ENCODE results near the gene EPHB1.
"Not testable (repeated sequence)": the region's sequence is repeated elsewhere in the genome, so short reads cannot be mapped to it uniquely, and the experiment has no call there.

Gene EPHB1

DNA sequence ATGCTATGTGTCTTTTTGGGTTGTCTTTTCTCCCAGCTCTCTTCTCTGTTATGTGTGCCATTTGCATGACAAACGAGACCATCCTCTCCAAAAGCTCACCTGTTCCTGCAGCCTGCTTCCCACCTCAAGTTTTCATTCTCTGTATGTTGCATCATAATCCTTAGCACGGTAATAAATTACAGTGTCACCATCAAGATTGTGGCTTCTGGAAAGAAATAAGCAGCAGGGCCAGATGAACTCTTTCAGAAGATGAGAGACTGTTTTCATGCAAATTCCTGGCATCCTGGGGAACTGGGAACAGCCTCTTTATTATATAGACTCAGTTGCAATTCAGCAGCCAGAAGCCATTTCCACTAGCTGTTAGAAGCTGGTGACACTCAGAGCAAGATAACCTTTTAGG is 436.7 kb downstream of the EPHB1 start:
- Histone ChIP-seq H3K4me3 (no peak overlapping the region), H3K9me3 (peaks cover 15% of the 10 kb centered on the region), H3K4me2 (no peak overlapping the region), H3K9ac (no peak overlapping the region), H4K20me1 (no peaks in the 10 kb centered on the region), H3K27me3 (no peaks in the 10 kb centered on the region), H3K36me3 (no peaks in the 10 kb centered on the region), H3K4me1 (peaks cover under 1% of the 10 kb centered on the region; the same call in 1 of the 2 replicates), H3K27ac (no peak overlapping the region)
- TF ChIP-seq Cebpa-rat (IDR thresholded peaks at IDR 0.05), result no peak

DNA sequence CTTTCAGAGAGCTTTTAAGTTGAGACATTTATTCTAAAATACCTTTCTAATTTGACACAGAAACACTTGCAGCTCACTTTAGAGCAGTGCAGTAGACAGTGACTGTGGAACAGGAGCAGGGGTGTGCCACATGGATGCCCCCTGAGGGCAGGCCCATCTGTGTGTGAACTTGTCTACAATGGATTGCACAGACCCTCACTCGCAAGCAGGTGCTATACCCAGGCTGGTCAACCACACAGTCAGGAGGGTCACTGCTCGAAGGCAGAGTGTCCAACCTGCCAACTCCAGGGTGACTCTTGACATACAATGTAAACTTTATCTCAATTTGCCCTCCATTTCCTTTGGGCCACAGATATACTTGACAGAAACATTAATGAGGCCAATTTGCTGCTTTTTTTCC is 437.2 kb downstream of the EPHB1 start:
- no peak overlapping the region for H3K4me2 ChIP-seq
- peaks cover 15% of the 10 kb centered on the region for H3K9me3 ChIP-seq
- TF ChIP-seq Cebpa-rat (IDR thresholded peaks at IDR 0.05), result no peak
- H3K27ac ChIP-seq, result no peak overlapping the region
- H3K36me3 ChIP-seq, result no peaks in the 10 kb centered on the region
- H3K4me3 ChIP-seq, result no peak overlapping the region
- H4K20me1 ChIP-seq, result no peaks in the 10 kb centered on the region
- no peaks in the 10 kb centered on the region for H3K27me3 ChIP-seq
- H3K9ac ChIP-seq, result no peak overlapping the region
- no peaks in the 10 kb centered on the region for H3K4me1 ChIP-seq

DNA sequence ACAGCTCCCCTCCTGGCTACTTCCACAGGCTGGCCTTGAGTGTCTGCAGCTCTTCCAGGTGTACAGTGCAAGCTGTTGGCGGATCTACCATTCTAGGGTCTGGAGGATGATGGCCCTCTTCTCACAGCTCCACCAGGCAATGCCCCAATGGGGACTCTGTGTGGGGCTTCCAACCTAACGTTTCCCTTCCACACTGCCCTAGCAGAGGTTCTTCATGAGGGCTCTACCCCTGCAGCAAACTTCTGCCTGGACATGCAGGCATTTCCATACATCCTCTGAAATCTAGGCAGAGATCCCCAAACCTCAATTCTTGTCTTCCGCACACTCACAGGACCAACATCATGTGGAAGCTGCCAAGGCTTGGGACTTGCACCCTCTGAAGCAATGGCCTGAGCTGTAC is 438.4 kb downstream of the EPHB1 start:
- H3K9ac ChIP-seq, H3K4me1 ChIP-seq, H3K27me3 ChIP-seq, H4K20me1 ChIP-seq, H3K36me3 ChIP-seq, H3K4me3 ChIP-seq, H3K4me2 ChIP-seq, H3K27ac ChIP-seq: not testable (repeated sequence)
- H3K9me3 ChIP-seq, result peaks cover 15% of the 10 kb centered on the region

DNA sequence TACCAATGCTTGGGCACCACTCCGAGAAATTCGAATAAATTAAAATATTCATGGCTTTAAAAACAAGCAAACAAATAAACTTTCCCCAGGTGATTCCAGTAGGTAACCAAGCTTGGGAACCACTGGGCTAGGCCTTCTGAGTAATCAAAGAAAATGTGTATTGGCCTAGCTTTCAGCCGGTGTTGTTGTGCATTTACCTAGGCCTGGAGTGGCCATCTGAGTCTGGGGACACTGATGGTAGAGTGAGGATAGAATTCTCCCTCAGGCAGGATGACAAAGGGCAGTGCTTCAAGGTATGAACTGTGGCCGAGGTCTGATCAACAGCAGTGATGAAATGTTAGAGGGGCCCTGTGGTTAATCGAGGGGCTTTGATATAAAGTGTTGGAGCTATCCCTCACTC is 440.5 kb downstream of the EPHB1 start:
- no peak overlapping the region for H3K9ac ChIP-seq
- H3K4me2 ChIP-seq, result no peak overlapping the region
- no peaks in the 10 kb centered on the region for H3K36me3 ChIP-seq
- H3K9me3 ChIP-seq, result peaks cover 15% of the 10 kb centered on the region
- no peak overlapping the region for H3K27ac ChIP-seq
- H3K4me1 ChIP-seq, result no peaks in the 10 kb centered on the region
- no peaks in the 10 kb centered on the region for H4K20me1 ChIP-seq
- H3K4me3 ChIP-seq, result no peak overlapping the region
- H3K27me3 ChIP-seq, result no peaks in the 10 kb centered on the region
- TF ChIP-seq Cebpa-rat (IDR thresholded peaks at IDR 0.05), result no peak

DNA sequence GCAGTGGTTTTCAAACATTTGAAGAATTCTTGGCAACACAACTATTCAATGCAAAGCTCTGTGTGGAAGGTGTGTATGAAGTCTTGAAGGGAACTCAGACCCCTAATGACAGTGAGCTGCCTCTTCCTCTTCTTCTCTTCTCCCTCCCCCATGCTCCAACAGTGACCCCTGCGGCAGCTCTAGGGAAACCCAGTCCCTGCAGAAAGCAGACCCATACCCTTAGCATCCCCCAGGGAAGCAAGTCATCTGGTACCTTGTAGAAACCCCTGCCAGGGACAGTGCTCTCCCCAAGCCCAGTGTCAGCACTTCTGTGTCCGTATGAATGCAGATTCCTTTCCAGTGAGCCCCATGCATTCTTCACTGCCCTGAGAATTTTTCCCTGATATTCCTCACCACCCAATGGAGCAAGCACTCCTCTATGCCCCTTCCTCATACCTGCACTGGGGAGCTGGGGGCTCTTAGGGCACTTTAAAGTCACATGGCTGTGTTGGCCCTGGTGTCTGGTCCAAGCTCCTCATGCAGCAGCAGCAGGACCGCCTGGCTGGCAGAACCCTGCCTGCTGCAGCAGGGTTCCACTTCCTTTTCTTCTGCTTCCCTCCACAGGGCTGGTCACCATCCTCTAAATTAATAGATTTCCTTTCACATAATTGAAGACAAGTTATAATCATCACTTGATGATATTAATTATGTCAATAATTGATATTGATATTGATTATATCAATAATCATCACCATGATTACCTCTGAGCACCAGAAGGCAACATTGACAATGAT is 442.5 kb downstream of the EPHB1 start:
- Histone ChIP-seq H3K27ac (no peak overlapping the region), H3K9ac (no peak overlapping the region), H3K4me2 (no peak overlapping the region), H3K27me3 (no peaks in the 10 kb centered on the region), H3K4me1 (no peaks in the 10 kb centered on the region), H3K4me3 (no peak overlapping the region), H3K36me3 (no peaks in the 10 kb centered on the region), H4K20me1 (no peaks in the 10 kb centered on the region), H3K9me3 (peaks cover 10% of the 10 kb centered on the region)
- TF ChIP-seq Cebpa-rat (IDR thresholded peaks at IDR 0.05), result no peak

DNA sequence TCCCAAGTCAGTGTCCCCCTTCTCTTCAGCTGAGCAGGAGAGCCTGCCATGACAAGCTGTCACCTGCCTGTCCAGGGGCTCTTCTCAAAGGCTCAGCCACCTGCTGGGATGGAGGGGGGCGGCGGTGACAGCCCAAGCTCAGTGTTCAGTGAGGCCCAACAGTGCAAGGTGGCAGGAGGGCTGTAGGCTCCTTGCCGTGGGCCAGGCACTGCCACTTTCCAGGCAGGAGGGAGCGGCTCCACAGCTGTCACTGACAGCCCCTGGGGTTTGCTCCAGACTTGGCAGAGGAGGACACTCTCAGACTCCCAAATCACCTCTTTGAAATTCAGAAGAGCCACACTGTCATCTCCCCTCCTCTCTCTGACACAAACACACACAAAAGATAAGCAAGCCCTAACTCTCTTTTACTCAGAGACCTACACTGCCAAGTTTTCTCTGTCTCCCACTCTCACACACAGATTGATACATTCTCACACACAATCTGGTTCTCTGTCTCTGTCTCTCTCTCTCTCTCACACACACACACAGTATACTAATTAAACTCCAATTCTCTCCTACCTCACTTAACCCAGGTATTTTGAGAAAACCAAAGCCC is 443.3 kb downstream of the EPHB1 start:
- TF ChIP-seq Cebpa-rat (IDR thresholded peaks at IDR 0.05), result no peak
- Histone ChIP-seq H3K9ac (no peak overlapping the region), H3K4me1 (peaks cover 7% of the 10 kb centered on the region), H3K9me3 (peaks cover 10% of the 10 kb centered on the region), H4K20me1 (no peaks in the 10 kb centered on the region), H3K27me3 (no peaks in the 10 kb centered on the region), H3K4me2 (no peak overlapping the region), H3K4me3 (no peak overlapping the region), H3K36me3 (no peaks in the 10 kb centered on the region), H3K27ac (no peak overlapping the region)

DNA sequence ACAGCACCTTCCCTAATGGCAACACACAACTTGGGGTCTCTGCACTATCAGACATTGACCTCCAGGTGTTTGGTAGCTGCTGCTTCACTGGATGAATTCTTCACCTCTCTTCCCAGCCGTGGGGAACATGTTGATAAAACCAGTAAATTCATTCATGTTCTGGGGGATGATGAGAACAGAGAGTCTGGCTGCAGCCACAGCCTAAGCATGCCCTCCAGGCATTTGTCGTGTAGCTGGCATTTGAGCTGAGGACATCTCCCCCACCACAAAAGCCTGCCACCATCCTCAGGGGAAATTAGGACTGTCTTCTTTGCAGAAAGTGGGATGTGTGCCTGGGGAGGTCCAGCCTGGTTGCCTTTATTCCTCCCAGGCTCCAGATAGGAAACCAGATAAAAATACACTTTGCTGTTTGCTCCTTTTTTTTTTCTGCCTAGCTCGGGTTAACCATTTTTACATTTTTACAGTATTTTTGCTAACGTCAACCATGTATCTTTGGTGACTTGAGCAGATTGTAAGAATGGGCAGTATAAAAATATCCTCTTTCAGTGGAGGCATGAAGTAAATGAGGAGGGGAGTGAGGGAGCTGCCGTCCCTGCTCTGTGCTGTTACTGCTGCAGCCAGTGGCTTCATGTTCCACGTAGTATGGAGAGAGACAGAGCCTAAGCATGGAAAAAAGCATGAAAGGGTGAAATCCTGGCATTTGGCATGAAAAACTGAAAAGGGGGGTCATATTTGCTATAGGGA is 444.0 kb downstream of the EPHB1 start:
- Histone ChIP-seq H3K4me3 (no peak overlapping the region), H3K4me2 (no peak overlapping the region), H3K36me3 (no peaks in the 10 kb centered on the region)

DNA sequence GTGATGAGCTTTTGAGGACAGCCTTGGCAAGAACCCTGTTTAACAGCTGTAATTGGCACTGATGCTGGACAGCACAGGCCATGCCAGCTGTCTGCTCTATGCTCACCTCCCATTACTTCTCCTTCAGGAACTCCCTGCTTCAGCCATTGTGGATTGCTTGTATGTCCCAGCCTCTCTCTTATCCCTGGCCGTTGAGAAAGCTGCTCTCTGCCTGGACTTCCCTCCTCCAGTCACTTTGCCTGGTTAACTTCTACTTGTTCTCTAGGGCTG is 444.5 kb downstream of the EPHB1 start:
- Histone ChIP-seq H3K4me3 (no peak overlapping the region), H3K27ac (no peak overlapping the region), H3K27me3 (no peaks in the 10 kb centered on the region), H3K4me2 (no peak overlapping the region), H3K9ac (no peak overlapping the region), H3K9me3 (no peaks in the 10 kb centered on the region), H3K36me3 (no peaks in the 10 kb centered on the region), H3K4me1 (peaks cover 14% of the 10 kb centered on the region), H4K20me1 (no peaks in the 10 kb centered on the region)
- no peak for TF ChIP-seq Cebpa-rat (IDR thresholded peaks at IDR 0.05)

More for the DNA sequence above, 444.0 kb downstream of the EPHB1 start:
- Histone ChIP-seq H3K4me1 (peaks cover 14% of the 10 kb centered on the region), H3K9me3 (peaks cover 3% of the 10 kb centered on the region; the same call in 1 of the 2 replicates), H3K27me3 (no peaks in the 10 kb centered on the region), H4K20me1 (no peaks in the 10 kb centered on the region), H3K9ac (no peak overlapping the region), H3K27ac (no peak overlapping the region)
- TF ChIP-seq Cebpa-rat (IDR thresholded peaks at IDR 0.05), result no peak

DNA sequence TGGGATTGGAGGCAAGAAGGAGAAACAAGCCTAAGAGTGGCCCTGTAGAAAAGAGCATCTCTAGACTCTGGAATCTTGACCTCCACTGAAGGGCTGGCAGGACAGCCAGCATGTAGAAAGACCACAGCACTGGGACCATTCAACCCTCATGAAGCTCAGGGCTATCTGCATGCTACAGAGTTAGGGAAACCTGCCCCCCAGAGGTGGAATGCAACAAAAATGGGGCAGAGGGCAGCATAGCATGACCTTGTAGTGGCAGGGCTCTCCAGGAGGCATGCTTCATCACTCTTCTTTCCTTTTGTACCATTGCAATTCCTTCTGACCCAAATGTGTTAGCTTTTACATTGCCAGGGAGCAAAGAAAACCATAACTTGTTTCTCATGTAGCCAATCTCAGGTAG is 445.4 kb downstream of the EPHB1 start:
- H3K27me3 ChIP-seq, result no peaks in the 10 kb centered on the region
- no peak overlapping the region for H3K4me3 ChIP-seq
- no peak overlapping the region for H3K27ac ChIP-seq
- H3K9me3 ChIP-seq, result no peaks in the 10 kb centered on the region
- TF ChIP-seq Cebpa-rat (IDR thresholded peaks at IDR 0.05), result no peak
- H3K36me3 ChIP-seq, result no peaks in the 10 kb centered on the region
- H3K4me2 ChIP-seq, result no peak overlapping the region
- H4K20me1 ChIP-seq, result no peaks in the 10 kb centered on the region
- peaks cover 14% of the 10 kb centered on the region for H3K4me1 ChIP-seq
- H3K9ac ChIP-seq, result no peak overlapping the region

DNA sequence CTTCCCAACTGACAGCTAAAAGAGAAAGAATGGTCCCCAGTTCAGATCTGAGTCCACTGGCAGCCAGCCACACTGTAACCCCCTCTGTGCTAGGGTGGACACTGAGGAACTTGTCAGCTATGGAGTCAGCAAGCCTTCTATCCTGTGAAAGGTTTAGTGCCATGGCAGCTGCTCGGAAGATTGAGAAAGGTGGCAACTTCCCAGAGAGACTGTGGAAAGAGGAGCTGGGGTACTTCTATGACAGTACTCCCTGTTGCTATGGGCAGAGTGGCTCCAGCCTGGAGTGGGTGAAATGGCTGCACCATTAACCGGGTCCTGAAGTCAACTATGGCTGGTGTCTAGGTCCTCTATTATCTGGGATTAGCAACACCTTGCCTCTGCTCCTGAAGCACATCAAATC is 447.2 kb downstream of the EPHB1 start:
- H3K4me2 ChIP-seq, result no peak overlapping the region
- no peaks in the 10 kb centered on the region for H3K36me3 ChIP-seq
- no peak overlapping the region for H3K27ac ChIP-seq
- H3K9ac ChIP-seq, result no peak overlapping the region
- H3K4me1 ChIP-seq, result peaks cover 14% of the 10 kb centered on the region
- no peaks in the 10 kb centered on the region for H4K20me1 ChIP-seq
- no peaks in the 10 kb centered on the region for H3K9me3 ChIP-seq
- no peak overlapping the region for H3K4me3 ChIP-seq
- no peak for TF ChIP-seq Cebpa-rat (IDR thresholded peaks at IDR 0.05)
- H3K27me3 ChIP-seq, result no peaks in the 10 kb centered on the region

All from BLaER1 (cell line).